H1 (cell line): ENCODE measurements around the gene TLL2. TPM values are rescaled to one million over a fixed set of nuclear protein-coding genes. Genes with fewer than 3 reads are reported as not detected.

ENCODE experiments used
- CTCF ChIA-PET: fragments of 300-600 bp; sonication (Branson Sonifier 250); formaldehyde crosslinking; loops from one replicate; lab custom pipeline; 2021; ENCODE audit not compliant: partially characterized antibody; lab: Charles Lee
- POLR2A ChIA-PET: fragments of 300-600 bp; sonication (Branson Sonifier 250); formaldehyde crosslinking; loops from one replicate; lab custom pipeline; 2021; ENCODE audit warnings: inconsistent platforms; ENCODE audit not compliant: partially characterized antibody; lab: Charles Lee
- DNase-seq, 2 experiments: peaks; one replicate each; pipeline versions ENCODE4 v3.0.0 to v3.0.0-alpha.2; 2010 to 2022; ENCODE audit warnings: low spot score in 2 of 2, low read depth in 1 of 2, mixed read lengths in 1 of 2
- FAIRE-seq: peaks from 2 replicates; lab custom pipeline; 2011; peaks lifted over from hg19 to GRCh38; lab: Jason Lieb, UNC
- H2AFZ ChIP-seq: 2 replicates; pipeline ENCODE4 v1.8.1; 2012; ENCODE audit warnings: low read length, inconsistent platforms
- H2AK5ac ChIP-seq: 2 replicates; pipeline ENCODE4 v1.6.1; 2013; ENCODE audit warnings: low read depth, low read length
- H2BK120ac ChIP-seq: replicated peaks from 2 replicates; pipeline ENCODE3; 2013; ENCODE audit warnings: low read depth, low read length, inconsistent platforms
- H2BK12ac ChIP-seq: 2 replicates; pipeline ENCODE4 v1.6.1; 2013; ENCODE audit warnings: low read depth, low read length
- H2BK15ac ChIP-seq: 2 replicates; pipeline ENCODE4 v1.6.1; 2013; ENCODE audit warnings: low read length
- H2BK20ac ChIP-seq: 2 replicates; pipeline ENCODE4 v1.6.1; 2013; ENCODE audit warnings: low read length
- H2BK5ac ChIP-seq: 2 replicates; pipeline ENCODE4 v1.6.1; 2013; ENCODE audit warnings: low read depth, low read length
- H3K14ac ChIP-seq: 2 replicates; pipeline ENCODE4 v1.6.1; 2013; ENCODE audit warnings: inconsistent platforms; ENCODE audit not compliant: insufficient read length
- H3K18ac ChIP-seq: 2 replicates; pipeline ENCODE4 v1.6.1; 2013; ENCODE audit warnings: low read length; ENCODE audit errors: extremely low read depth
- H3K23ac ChIP-seq: 2 replicates; pipeline ENCODE4 v1.6.1; 2013; ENCODE audit warnings: inconsistent platforms; ENCODE audit not compliant: insufficient read length
- H3K23me2 ChIP-seq: 2 replicates; pipeline ENCODE4 v1.6.1; 2013; ENCODE audit warnings: low read depth, low read length
- H3K27ac ChIP-seq: 2 replicates; pipeline ENCODE4 v1.6.1; 2011; ENCODE audit warnings: low read depth, low read length, inconsistent platforms
- H3K27me3 ChIP-seq, 4 experiments: replicated peaks in 1 of 4; 1 replicate in 1 of 4; 2 replicates in 3 of 4; pipeline versions ENCODE4 v1.6.1 to v1.8.1; 2011 to 2013; ENCODE audit warnings: low read length in 3 of 4, mild to moderate bottlenecking in 3 of 4, inconsistent platforms in 2 of 4, mixed read lengths in 2 of 4, moderate library complexity in 1 of 4; ENCODE audit not compliant: control insufficient read depth in 3 of 4, insufficient read depth in 3 of 4; ENCODE audit errors: extremely low read depth in 1 of 4
- H3K36me3 ChIP-seq, 4 experiments: 2 replicates each; pipeline versions ENCODE4 v1.6.1 to v1.8.1; 2011 to 2013; ENCODE audit warnings: mild to moderate bottlenecking in 4 of 4, low read length in 3 of 4, moderate library complexity in 2 of 4, control low read depth in 1 of 4, inconsistent platforms in 1 of 4; ENCODE audit not compliant: insufficient read depth in 4 of 4, control insufficient read depth in 2 of 4
- H3K4ac ChIP-seq: replicated peaks from 2 replicates; pipeline ENCODE3; 2013; ENCODE audit warnings: low read length, low read depth, mixed read lengths, inconsistent platforms; ENCODE audit not compliant: insufficient read length
- H3K4me1 ChIP-seq, 4 experiments: replicated peaks in 1 of 4; 1 replicate in 1 of 4; 2 replicates in 3 of 4; pipeline versions ENCODE4 v1.6.1 to v1.8.1; 2011 to 2013; ENCODE audit warnings: low read length in 3 of 4, inconsistent platforms in 2 of 4, mixed read lengths in 1 of 4; ENCODE audit not compliant: insufficient read depth in 4 of 4, control insufficient read depth in 3 of 4
- H3K4me2 ChIP-seq, 2 experiments: 2 replicates each; pipeline versions ENCODE4 v1.6.1 to v1.8.1; 2011 to 2013; ENCODE audit warnings: low read depth in 2 of 2, low read length in 2 of 2, control low read depth in 1 of 2, inconsistent platforms in 1 of 2, mild to moderate bottlenecking in 1 of 2; ENCODE audit not compliant: insufficient read depth in 1 of 2
- H3K4me3 ChIP-seq, 4 experiments: fragments of 200-600, 300-600 bp in 1 of 4; sonication (generic), shearing (Covaris generic), sonication (Bioruptor Twin) in 1 of 4; 2 replicates each; pipeline versions ENCODE4 v1.5.1 to v1.8.1; 2011 to 2016; ENCODE audit warnings: low read length in 4 of 4, low read depth in 3 of 4, control low read depth in 2 of 4, inconsistent platforms in 2 of 4, mild to moderate bottlenecking in 2 of 4, mixed read lengths in 1 of 4, moderate library complexity in 1 of 4; ENCODE audit not compliant: insufficient read depth in 2 of 4; ENCODE audit errors: extremely low read depth in 1 of 4
- H3K56ac ChIP-seq: replicated peaks from 2 replicates; pipeline ENCODE3; 2013; ENCODE audit warnings: low read depth, mild to moderate bottlenecking, mixed read lengths, low read length, inconsistent platforms; ENCODE audit not compliant: insufficient read length
- H3K79me1 ChIP-seq: 2 replicates; pipeline ENCODE4 v1.6.1; 2013; ENCODE audit warnings: low read depth, low read length, control low read depth
- H3K79me2 ChIP-seq, 2 experiments: 2 replicates each; pipeline versions ENCODE4 v1.6.1 to v1.8.1; 2012 to 2013; ENCODE audit warnings: low read length in 2 of 2, mild to moderate bottlenecking in 2 of 2, inconsistent platforms in 1 of 2; ENCODE audit not compliant: insufficient read depth in 2 of 2, control insufficient read depth in 1 of 2
- H3K9ac ChIP-seq, 4 experiments: replicated peaks in 1 of 4; 1 replicate in 1 of 4; 2 replicates in 3 of 4; pipeline versions ENCODE4 v1.6.1 to v1.8.1; 2011 to 2013; ENCODE audit warnings: low read depth in 3 of 4, low read length in 3 of 4, control low read depth in 2 of 4, mild to moderate bottlenecking in 2 of 4, moderate library complexity in 2 of 4, inconsistent platforms in 1 of 4; ENCODE audit errors: extremely low read depth in 1 of 4
- H3K9me3 ChIP-seq, 2 experiments: 2 replicates each; pipeline versions ENCODE4 v1.6.1 to v1.8.1; 2012 to 2013; ENCODE audit warnings: mild to moderate bottlenecking in 2 of 2, moderate library complexity in 2 of 2, control low read depth in 1 of 2, inconsistent platforms in 1 of 2, low read depth in 1 of 2, low read length in 1 of 2, mixed read lengths in 1 of 2; ENCODE audit not compliant: insufficient read depth in 2 of 2
- H4K20me1 ChIP-seq, 2 experiments: replicated peaks in 1 of 2; 2 replicates each; pipeline versions ENCODE3 to v1.8.1; 2011 to 2013; ENCODE audit warnings: inconsistent platforms in 2 of 2, low read length in 2 of 2, mild to moderate bottlenecking in 1 of 2; ENCODE audit not compliant: insufficient read depth in 2 of 2, control insufficient read depth in 1 of 2
- H4K5ac ChIP-seq: 2 replicates; pipeline ENCODE4 v1.6.1; 2013; ENCODE audit warnings: low read length, low read depth, mixed read lengths, inconsistent platforms; ENCODE audit not compliant: insufficient read length
- H4K8ac ChIP-seq: 2 replicates; pipeline ENCODE4 v1.8.0; 2013; ENCODE audit warnings: mild to moderate bottlenecking, moderate library complexity, low read length, inconsistent platforms; ENCODE audit not compliant: insufficient read depth; ENCODE audit errors: extremely low read depth
- H4K91ac ChIP-seq: replicated peaks from 2 replicates; pipeline ENCODE3; 2013; ENCODE audit warnings: low read length, mixed read lengths, inconsistent platforms; ENCODE audit not compliant: insufficient read length
- CBX8 ChIP-seq: fragments of 300-800, 300-1000 bp; sonication (generic); IDR thresholded peaks from 2 replicates; pipeline ENCODE4 v1.7.1; 2016; ENCODE audit warnings: low read depth, low read length, borderline replicate concordance
- GABPA ChIP-seq: IDR thresholded peaks from 2 replicates; pipeline ENCODE4 v1.6.1; 2011; ENCODE audit warnings: mild to moderate bottlenecking, low read length, moderate library complexity, borderline replicate concordance; ENCODE audit not compliant: insufficient read depth
- HDAC2 ChIP-seq, 2 experiments: fragments of 300-600 bp in 1 of 2; sonication (generic) in 1 of 2; IDR thresholded peaks; 2 replicates each; pipeline ENCODE4 v1.6.1; 2011 to 2012; ENCODE audit warnings: low read depth in 2 of 2, low read length in 2 of 2, mild to moderate bottlenecking in 2 of 2, moderate library complexity in 2 of 2, borderline replicate concordance in 1 of 2, inconsistent platforms in 1 of 2
- KDM5A ChIP-seq: fragments of 200-600 bp; IDR thresholded peaks from 2 replicates; pipeline ENCODE4 v1.7.1; 2012; ENCODE audit warnings: mild to moderate bottlenecking, low read length, inconsistent platforms, mixed read lengths
- NRF1 ChIP-seq: IDR thresholded peaks from 2 replicates; pipeline ENCODE4 v1.6.1; 2011; ENCODE audit warnings: mild to moderate bottlenecking, low read depth, low read length, improper control_type of control experiment
- RFX5 ChIP-seq: IDR thresholded peaks from 2 replicates; pipeline ENCODE4 v1.6.1; 2011; ENCODE audit warnings: low read depth, low read length, improper control_type of control experiment, borderline replicate concordance
- RXRA ChIP-seq: IDR thresholded peaks from 2 replicates; pipeline ENCODE4 v1.6.1; 2011; ENCODE audit warnings: low read depth, mild to moderate bottlenecking, low read length, moderate library complexity; ENCODE audit not compliant: insufficient read depth
- SP1 ChIP-seq: IDR thresholded peaks from 2 replicates; pipeline ENCODE4 v1.6.1; 2011; ENCODE audit warnings: low read depth, low read length
- TCF12 ChIP-seq: IDR thresholded peaks from 2 replicates; pipeline ENCODE4 v1.6.1; 2011; ENCODE audit warnings: low read depth, mild to moderate bottlenecking, low read length
- WGBS, 2 experiments: shearing (Covaris generic) in 1 of 2; methylation state at CpG; one replicate each; pipeline versions ENCODE4 v1.1.6 to v1.1.7; 2013 to 2015; ENCODE audit warnings: low lambda C conversion rate in 2 of 2, mixed read lengths in 2 of 2, inconsistent platforms in 1 of 2, low coverage in 1 of 2, missing lambda C conversion rate in 1 of 2; ENCODE audit not compliant: insufficient replicate concordance in 2 of 2, insufficient coverage in 1 of 2, insufficient read length in 1 of 2; ENCODE audit errors: extremely low coverage in 1 of 2, missing lambda C conversion rate in 1 of 2; 5-methylcytosine and 5-hydroxymethylcytosine counted together
- polyA plus RNA-seq, 7 experiments: library from polyadenylated mRNA; depleted of rRNA in 3 of 7; stranded (reverse) in 5 of 7; unstranded in 2 of 7; fragments of >200 nt in 5 of 7; fragments of 200-250 nt in 2 of 7; gene quantifications; 1 replicate in 5 of 7; 2 replicates in 1 of 7; 4 replicates in 1 of 7; pipeline versions ENCODE4 v1.2.1 to v1.2.3, GENCODE V29; 2011 to 2013; ENCODE audit warnings: missing spikeins in 2 of 7, mixed read lengths in 2 of 7
- total RNA-seq: library from RNA; stranded (reverse); fragmentation: NEBNext Ultra II Directional; extraction: Animal tissue kit (Norgen Biotek cat#: 25700); gene quantifications from 2 replicates; pipeline ENCODE4 v1.2.1, GENCODE V29; 2021
- TF ChIP-seq, protein P1 (sequence below), 3 experiments: IDR thresholded peaks; 1 replicate in 2 of 3; 2 replicates in 1 of 3; pipeline versions ENCODE4 v1.5.1 to v1.6.1; 2011; ENCODE audit warnings: low read length in 3 of 3, mild to moderate bottlenecking in 3 of 3, inconsistent platforms in 2 of 3, low read depth in 1 of 3, moderate library complexity in 1 of 3; ENCODE audit not compliant: insufficient read depth in 1 of 3; ENCODE audit errors: control extremely low read depth in 1 of 3

The TLL2 gene
- total and polyA plus RNA-seq, 2 of the 8 experiments (the other 6 are each of a cell fraction or from before 2014, with no cell fraction given): 2.4 to 3.2 TPM

DNA sequence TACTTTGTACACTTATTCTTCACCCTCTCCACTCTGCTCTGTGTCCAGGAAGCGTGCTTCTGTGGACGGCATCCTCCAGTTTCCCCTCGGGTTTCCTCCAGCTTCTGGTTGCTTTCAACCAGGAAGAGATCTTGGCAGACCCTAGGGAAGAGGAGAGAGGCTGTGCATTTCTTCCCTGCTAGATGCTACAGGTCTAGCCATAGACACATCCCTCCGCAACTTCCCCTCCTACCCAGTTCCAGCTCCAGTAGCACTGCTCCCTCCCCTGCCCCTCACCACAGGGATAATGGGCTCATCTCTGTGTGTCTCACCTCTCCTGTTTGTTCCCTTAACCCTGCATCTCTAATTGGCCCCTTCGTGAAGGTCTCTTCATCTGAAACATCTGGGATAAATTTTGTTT is 16.3 kb downstream of the TLL2 start:
- FAIRE-seq (no peak), DNase-seq (peak in 1 of 2 experiments; percentile 37)
- TF ChIP-seq NRF1 (no peak), HDAC2 (IDR thresholded peaks at IDR 0.05; ENCODE audit: borderline replicate concordance in 1 of 2, low read depth in 2 of 2, low read length in 2 of 2) (no peak), TCF12 (no peak), SP1 (no peak), RXRA (no peak), RFX5 (no peak), GABPA (no peak), KDM5A (no peak), CBX8 (no peak)
- TF ChIP-seq, protein P1, sequence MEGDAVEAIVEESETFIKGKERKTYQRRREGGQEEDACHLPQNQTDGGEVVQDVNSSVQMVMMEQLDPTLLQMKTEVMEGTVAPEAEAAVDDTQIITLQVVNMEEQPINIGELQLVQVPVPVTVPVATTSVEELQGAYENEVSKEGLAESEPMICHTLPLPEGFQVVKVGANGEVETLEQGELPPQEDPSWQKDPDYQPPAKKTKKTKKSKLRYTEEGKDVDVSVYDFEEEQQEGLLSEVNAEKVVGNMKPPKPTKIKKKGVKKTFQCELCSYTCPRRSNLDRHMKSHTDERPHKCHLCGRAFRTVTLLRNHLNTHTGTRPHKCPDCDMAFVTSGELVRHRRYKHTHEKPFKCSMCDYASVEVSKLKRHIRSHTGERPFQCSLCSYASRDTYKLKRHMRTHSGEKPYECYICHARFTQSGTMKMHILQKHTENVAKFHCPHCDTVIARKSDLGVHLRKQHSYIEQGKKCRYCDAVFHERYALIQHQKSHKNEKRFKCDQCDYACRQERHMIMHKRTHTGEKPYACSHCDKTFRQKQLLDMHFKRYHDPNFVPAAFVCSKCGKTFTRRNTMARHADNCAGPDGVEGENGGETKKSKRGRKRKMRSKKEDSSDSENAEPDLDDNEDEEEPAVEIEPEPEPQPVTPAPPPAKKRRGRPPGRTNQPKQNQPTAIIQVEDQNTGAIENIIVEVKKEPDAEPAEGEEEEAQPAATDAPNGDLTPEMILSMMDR (IDR thresholded peaks at IDR 0.05; ENCODE audit: control extremely low read depth in 1 of 3, insufficient read depth in 1 of 3, low read depth in 1 of 3, low read length in 3 of 3): no peak

More for the DNA sequence above, 16.3 kb downstream of the TLL2 start:
- no peak overlapping the region for H3K18ac ChIP-seq
- H4K91ac ChIP-seq: no peak overlapping the region
- no peak overlapping the region for H2BK120ac ChIP-seq
- no peaks in the 10 kb centered on the region; a peak in 1 of 8 replicates for H3K36me3 ChIP-seq
- ChIA-PET POLR2A (interaction anchor here (1.9 kb wide), 1 partner anchor 12 kb away, joined by 7 read pairs; no protein-coding TSS in a partner anchor), CTCF (interaction anchor here (0.6 to 13.1 kb wide), 7 partner anchors 10 to 161 kb away, joined by 3 to 276 read pairs (median 11); partner anchors contain the start of gene TLL2)
- no peak overlapping the region for H2AK5ac ChIP-seq
- no peak overlapping the region for H3K27ac ChIP-seq
- H3K4me3 ChIP-seq: no peak overlapping the region
- no peaks in the 10 kb centered on the region for H3K79me2 ChIP-seq
- 81% methylated on average over 5 of the region's 5 CpGs; no CpG with 5 or more reads in 1 of the 2 experiments for WGBS, 2 experiments
- H2AFZ ChIP-seq: no peak overlapping the region
- H4K5ac ChIP-seq: no peak overlapping the region
- H3K56ac ChIP-seq: no peak overlapping the region
- no peaks in the 10 kb centered on the region for H3K9me3 ChIP-seq
- H3K27me3 ChIP-seq: no peaks in the 10 kb centered on the region
- no peaks in the 10 kb centered on the region for H3K23me2 ChIP-seq
- H2BK15ac ChIP-seq: no peak overlapping the region
- H3K9ac ChIP-seq: 0 out of 7 replicates have a peak overlapping the region, but pooled peaks of 1 of the 4 experiments have one; percentile 10
- no peak overlapping the region for H3K4me2 ChIP-seq
- no peak overlapping the region for H2BK5ac ChIP-seq
- no peak overlapping the region; the same call in 1 of the 2 replicates for H2BK12ac ChIP-seq
- no peak overlapping the region for H3K14ac ChIP-seq
- no peaks in the 10 kb centered on the region for H4K20me1 ChIP-seq
- no peaks in the 10 kb centered on the region for H3K79me1 ChIP-seq
- H3K23ac ChIP-seq: no peak overlapping the region
- no peak overlapping the region for H2BK20ac ChIP-seq
- no peak overlapping the region for H4K8ac ChIP-seq
- no peak overlapping the region for H3K4ac ChIP-seq
- peaks cover 0 to 3% (median 0%) of the 10 kb centered on the region in 4 experiments; a peak in 1 of 7 replicates for H3K4me1 ChIP-seq
